NK-92 (cell line): ENCODE data around the gene POU4F3.

Experiments used
- DNase-seq: peaks from one replicate; lab custom pipeline; 2025; ENCODE audit not compliant: unreplicated experiment; lab: John Stamatoyannopoulos, UW

The POU4F3 gene

DNA sequence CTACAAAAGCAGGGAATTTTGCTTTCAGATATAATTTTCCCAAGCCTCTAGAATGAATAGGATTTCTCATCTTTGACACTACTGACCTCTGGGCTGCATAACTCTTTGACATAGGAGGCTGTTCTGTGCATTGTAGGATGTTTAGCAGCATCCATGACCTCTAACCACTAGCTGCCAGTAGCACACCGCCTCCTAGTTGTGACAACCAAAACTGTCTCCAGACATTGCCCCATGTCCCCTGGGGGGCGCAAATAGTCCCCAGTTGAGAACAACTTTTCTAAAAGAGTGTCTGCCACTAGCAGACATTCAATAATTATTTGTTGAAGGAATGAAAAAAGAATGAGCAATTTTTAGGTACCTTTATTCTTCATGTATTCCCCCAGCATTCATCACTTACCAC lies 51.8 kb downstream of the POU4F3 start:
- DNase-seq, result no peak
